Neutrophil (primary cell): Measurements from ENCODE around the gene NFU1.

Experiments used
- H3K27ac ChIP-seq: fragments of 200-600 bp; sonication (generic); 2 replicates; pipeline ENCODE4 v1.5.1; 2016; ENCODE audit warnings: mild to moderate bottlenecking, moderate library complexity
- H3K27me3 ChIP-seq: fragments of 200-600 bp; sonication (generic); 2 replicates; pipeline ENCODE4 v1.6.0; 2016; ENCODE audit warnings: mild to moderate bottlenecking
- H3K36me3 ChIP-seq: fragments of 200-600 bp; sonication (generic); 2 replicates; pipeline ENCODE4 v1.5.1; 2017
- H3K4me1 ChIP-seq, 2 experiments: fragments of 200-600 bp in 1 of 2; sonication (generic) in 1 of 2; 1 replicate in 1 of 2; 2 replicates in 1 of 2; pipeline versions ENCODE4 v1.5.1 to v1.6.1; 2013 to 2016; ENCODE audit warnings: low read depth in 1 of 2, low read length in 1 of 2, mild to moderate bottlenecking in 1 of 2, moderate library complexity in 1 of 2; ENCODE audit not compliant: control insufficient read depth in 1 of 2, insufficient read depth in 1 of 2
- H3K4me3 ChIP-seq, 2 experiments: fragments of 200-600 bp in 1 of 2; sonication (generic) in 1 of 2; 1 replicate in 1 of 2; 2 replicates in 1 of 2; pipeline ENCODE4 v1.5.1; 2013 to 2016; ENCODE audit warnings: low read depth in 1 of 2, low read length in 1 of 2, mild to moderate bottlenecking in 1 of 2, moderate library complexity in 1 of 2
- H3K9me3 ChIP-seq: fragments of 200-600 bp; sonication (generic); 2 replicates; pipeline ENCODE4 v1.5.1; 2016
- TF ChIP-seq, protein P1 (sequence below): fragments of 200-600 bp; sonication (generic); IDR thresholded peaks from 2 replicates; pipeline ENCODE4 v1.5.1; 2016; ENCODE audit warnings: antibody characterized with exemption

NFU1 gene

DNA sequence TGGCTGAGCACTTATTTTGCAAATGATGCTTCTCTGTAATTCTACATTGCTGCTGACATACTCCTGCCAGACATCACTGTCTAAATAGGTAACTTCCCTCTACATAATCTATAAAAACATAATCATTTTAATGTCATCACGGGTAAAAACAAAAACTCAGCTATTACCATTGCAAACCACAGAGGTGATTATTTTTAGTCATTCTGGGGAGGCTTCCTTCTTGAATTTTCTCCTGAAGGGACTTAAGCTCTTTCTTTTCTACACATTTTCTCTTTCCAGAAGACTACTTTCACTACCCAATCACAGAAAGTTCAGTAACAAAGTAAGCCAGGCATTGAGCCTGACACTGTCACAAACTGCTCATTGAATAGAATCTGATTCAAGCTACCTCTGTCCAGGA lies 40.4 kb upstream of the NFU1 start:
- Histone ChIP-seq H3K27me3 (no peaks in the 10 kb centered on the region), H3K27ac (no peak overlapping the region), H3K4me3 (no peak overlapping the region), H3K36me3 (peaks cover 40% of the 10 kb centered on the region), H3K9me3 (no peaks in the 10 kb centered on the region), H3K4me1 (no peaks in the 10 kb centered on the region)
- TF ChIP-seq, protein P1, sequence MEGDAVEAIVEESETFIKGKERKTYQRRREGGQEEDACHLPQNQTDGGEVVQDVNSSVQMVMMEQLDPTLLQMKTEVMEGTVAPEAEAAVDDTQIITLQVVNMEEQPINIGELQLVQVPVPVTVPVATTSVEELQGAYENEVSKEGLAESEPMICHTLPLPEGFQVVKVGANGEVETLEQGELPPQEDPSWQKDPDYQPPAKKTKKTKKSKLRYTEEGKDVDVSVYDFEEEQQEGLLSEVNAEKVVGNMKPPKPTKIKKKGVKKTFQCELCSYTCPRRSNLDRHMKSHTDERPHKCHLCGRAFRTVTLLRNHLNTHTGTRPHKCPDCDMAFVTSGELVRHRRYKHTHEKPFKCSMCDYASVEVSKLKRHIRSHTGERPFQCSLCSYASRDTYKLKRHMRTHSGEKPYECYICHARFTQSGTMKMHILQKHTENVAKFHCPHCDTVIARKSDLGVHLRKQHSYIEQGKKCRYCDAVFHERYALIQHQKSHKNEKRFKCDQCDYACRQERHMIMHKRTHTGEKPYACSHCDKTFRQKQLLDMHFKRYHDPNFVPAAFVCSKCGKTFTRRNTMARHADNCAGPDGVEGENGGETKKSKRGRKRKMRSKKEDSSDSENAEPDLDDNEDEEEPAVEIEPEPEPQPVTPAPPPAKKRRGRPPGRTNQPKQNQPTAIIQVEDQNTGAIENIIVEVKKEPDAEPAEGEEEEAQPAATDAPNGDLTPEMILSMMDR, result no peak

- Histone ChIP-seq H3K36me3 (peaks cover 39% of the 10 kb centered on the region), H3K4me1 (no peaks in the 10 kb centered on the region), H3K27ac (no peak overlapping the region), H3K4me3 (no peak overlapping the region), H3K9me3 (no peaks in the 10 kb centered on the region), H3K27me3 (no peaks in the 10 kb centered on the region)
- TF ChIP-seq, protein P1, result no peak
These were observed 37.5 kb upstream of the NFU1 start for GRCh38 chr2:69474688-69475087.

DNA sequence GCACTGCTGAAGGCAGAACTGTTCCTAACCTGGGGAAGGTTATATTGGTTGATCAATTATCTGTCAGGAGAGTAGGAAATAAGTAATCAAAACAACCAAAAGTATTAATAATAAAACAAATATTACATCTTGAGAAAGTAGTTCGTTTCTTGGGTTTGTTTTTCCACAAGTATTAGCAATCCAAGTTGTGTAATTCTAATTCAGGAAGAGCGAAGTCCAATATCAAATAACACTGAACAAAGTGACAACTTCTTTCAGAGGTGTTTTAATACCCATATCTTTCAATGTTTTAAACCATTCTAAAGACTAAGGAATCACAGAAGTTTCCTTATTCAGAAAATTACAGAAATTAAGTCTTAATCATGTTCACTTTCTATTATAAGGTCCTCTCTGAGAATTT lies 34.6 kb upstream of the NFU1 start:
- peaks cover 31% of the 10 kb centered on the region for H3K36me3 ChIP-seq
- TF ChIP-seq, protein P1, result no peak
- H3K4me1 ChIP-seq, result no peaks in the 10 kb centered on the region
- H3K9me3 ChIP-seq, result no peaks in the 10 kb centered on the region
- H3K4me3 ChIP-seq, result no peak overlapping the region
- H3K27me3 ChIP-seq, result no peaks in the 10 kb centered on the region
- no peak overlapping the region for H3K27ac ChIP-seq

- Histone ChIP-seq H3K27ac (no peak overlapping the region), H3K9me3 (no peaks in the 10 kb centered on the region), H3K4me3 (no peak overlapping the region), H3K4me1 (no peaks in the 10 kb centered on the region), H3K36me3 (peaks cover 30% of the 10 kb centered on the region), H3K27me3 (no peaks in the 10 kb centered on the region)
- TF ChIP-seq, protein P1, result no peak
These were observed 33.7 kb upstream of the NFU1 start for GRCh38 chr2:69470911-69471310.

- Histone ChIP-seq H3K27ac (no peak overlapping the region), H3K4me3 (no peak overlapping the region), H3K36me3 (peaks cover 31% of the 10 kb centered on the region), H3K4me1 (no peaks in the 10 kb centered on the region), H3K9me3 (no peaks in the 10 kb centered on the region), H3K27me3 (no peaks in the 10 kb centered on the region)
- TF ChIP-seq, protein P1, result no peak
These were observed 32.5 kb upstream of the NFU1 start for GRCh38 chr2:69469784-69470183.

- H3K27me3 ChIP-seq, result no peaks in the 10 kb centered on the region
- no peak overlapping the region for H3K4me3 ChIP-seq
- H3K27ac ChIP-seq, result no peak overlapping the region
- H3K9me3 ChIP-seq, result no peaks in the 10 kb centered on the region
- TF ChIP-seq, protein P1, result no peak
- H3K4me1 ChIP-seq, result no peaks in the 10 kb centered on the region
- peaks cover 30% of the 10 kb centered on the region for H3K36me3 ChIP-seq
These were observed 32.1 kb upstream of the NFU1 start for GRCh38 chr2:69469375-69469774.
